AG10803 (cell line): Measurements from ENCODE around the gene CCM2.

Source experiments
- DNase-seq: peaks from one replicate; pipeline ENCODE4 v3.0.0; 2010; ENCODE audit warnings: low read depth
- H3K4me3 ChIP-seq: 2 replicates; pipeline ENCODE4 v1.5.1; 2011; ENCODE audit warnings: mild to moderate bottlenecking, low read length, control low read depth
- CTCF ChIP-seq: conservative IDR thresholded peaks from 2 replicates; pipeline ENCODE4 v1.5.1; 2011; ENCODE audit warnings: mild to moderate bottlenecking, low read length, control low read depth, inconsistent platforms

The CCM2 gene

GRCh38 chr7:45053941-45054340 lies 53.9 kb downstream of the CCM2 start:
- DNase-seq: no peak
- no peak for TF ChIP-seq CTCF
- H3K4me3 ChIP-seq: no peak overlapping the region

GRCh38 chr7:45054442-45054841 lies 54.4 kb downstream of the CCM2 start:
- DNase-seq: no peak
- no peak for TF ChIP-seq CTCF
- H3K4me3 ChIP-seq: no peak overlapping the region

- TF ChIP-seq CTCF: no peak
- no peak for DNase-seq
- H3K4me3 ChIP-seq: no peak overlapping the region
Measured at GRCh38 chr7:45055016-45055415, 55.0 kb downstream of the CCM2 start.

GRCh38 chr7:45055594-45056219 lies 55.7 kb downstream of the CCM2 start:
- no peak for TF ChIP-seq CTCF
- no peak for DNase-seq
- H3K4me3 ChIP-seq: no peak overlapping the region

- no peak for TF ChIP-seq CTCF
- H3K4me3 ChIP-seq: no peak overlapping the region
- DNase-seq: no peak
Measured at GRCh38 chr7:45057878-45058277, 57.9 kb downstream of the CCM2 start.

- no peak for DNase-seq
- no peak overlapping the region for H3K4me3 ChIP-seq
- no peak for TF ChIP-seq CTCF
Measured at GRCh38 chr7:45060295-45060694, 60.3 kb downstream of the CCM2 start.

GRCh38 chr7:45061352-45061751 lies 61.4 kb downstream of the CCM2 start:
- TF ChIP-seq CTCF: no peak
- H3K4me3 ChIP-seq: no peak overlapping the region
- no peak for DNase-seq
